A673 (cell line): ENCODE results near the gene OLFM4. TPM values are rescaled to one million over a fixed set of nuclear protein-coding genes. Genes with fewer than 3 reads are reported as not detected.

Experiments
- BruUV-seq: library from RNA; stranded (reverse); fragments of 400-500 nt; replicated peaks from 2 replicates; lab custom pipeline; 2021; lab: Mats Ljungman, UMichigan
- CTCF ChIA-PET: fragments of 300-600 bp; sonication (Branson Sonifier 250); formaldehyde crosslinking; loops from one replicate; lab custom pipeline; 2022; ENCODE audit warnings: antibody characterized with exemption; lab: Charles Lee
- POLR2A ChIA-PET: fragments of 300-600 bp; sonication (Branson Sonifier 250); formaldehyde crosslinking; loops from one replicate; lab custom pipeline; 2022; ENCODE audit warnings: antibody characterized with exemption; ENCODE audit not compliant: low non-redundant PET; lab: Charles Lee
- DNase-seq: peaks from one replicate; pipeline ENCODE4 v3.0.0-alpha.2; 2015; ENCODE audit warnings: low spot score
- H3K27ac ChIP-seq: fragments of 200-600 bp; sonication (generic); 2 replicates; pipeline ENCODE4 v1.5.1; 2016; ENCODE audit warnings: mixed run types, low read depth, mild to moderate bottlenecking, mixed read lengths, antibody characterized with exemption, low read length; ENCODE audit not compliant: poor library complexity, severe bottlenecking
- H3K27me3 ChIP-seq: fragments of 200-600 bp; sonication (generic); replicated peaks from 2 replicates; pipeline ENCODE4 v1.6.1; 2017; ENCODE audit warnings: mixed run types, low read depth, mild to moderate bottlenecking, mixed read lengths, antibody characterized with exemption, low read length; ENCODE audit not compliant: insufficient read depth, poor library complexity
- H3K36me3 ChIP-seq: fragments of 200-600 bp; sonication (generic); 2 replicates; pipeline ENCODE4 v1.6.1; 2016; ENCODE audit warnings: mixed run types, mild to moderate bottlenecking, mixed read lengths, antibody characterized with exemption, low read length; ENCODE audit not compliant: insufficient read depth, poor library complexity, severe bottlenecking
- H3K4me1 ChIP-seq: fragments of 200-600 bp; sonication (generic); 2 replicates; pipeline ENCODE4 v1.6.1; 2017; ENCODE audit warnings: mixed run types, mild to moderate bottlenecking, mixed read lengths, antibody characterized with exemption, low read length; ENCODE audit not compliant: insufficient read depth, poor library complexity, severe bottlenecking
- H3K4me3 ChIP-seq: fragments of 200-600 bp; sonication (generic); 2 replicates; pipeline ENCODE4 v1.5.1; 2016; ENCODE audit warnings: low read depth, mixed run types, mild to moderate bottlenecking, mixed read lengths, low read length; ENCODE audit not compliant: poor library complexity, severe bottlenecking
- H3K9me3 ChIP-seq: fragments of 200-600 bp; sonication (generic); 2 replicates; pipeline ENCODE4 v1.6.1; 2016; ENCODE audit warnings: mixed run types, low read depth, mild to moderate bottlenecking, mixed read lengths, antibody characterized with exemption, low read length; ENCODE audit not compliant: poor library complexity, severe bottlenecking
- CTCF ChIP-seq: fragments of 300-800, 200-600 bp; sonication (generic); conservative IDR thresholded peaks from 2 replicates; pipeline ENCODE4 v1.5.1; 2017; ENCODE audit warnings: low read depth, mild to moderate bottlenecking, antibody characterized with exemption, low read length, moderate library complexity, mixed read lengths
- EZH2 ChIP-seq: fragments of 200-600 bp; sonication (generic); IDR thresholded peaks from 2 replicates; pipeline ENCODE4 v1.6.1; 2017; ENCODE audit warnings: borderline replicate concordance, low read depth, mild to moderate bottlenecking, mixed read lengths, antibody characterized with exemption, low read length; ENCODE audit not compliant: poor library complexity, severe bottlenecking
- intact Hi-C: fragments of 100-400 bp; cut with micrococcal nuclease; formaldehyde crosslinking; loops from one replicate; pipeline ENCODE4 v1.10.0; 2022; ENCODE audit not compliant: unreplicated experiment
- total RNA-seq: library from RNA; stranded (reverse); gene quantifications from 2 replicates; pipeline ENCODE4 v1.2.3, GENCODE V29; 2021

The OLFM4 gene
- total RNA-seq, 1 experiment from 2014 or later, result not detected

- DNase-seq, result no peak
- no peaks in the 10 kb centered on the region for H3K4me1 ChIP-seq
- POLR2A ChIA-PET, result interaction anchor here (0.6 kb wide), 1 partner anchor 11 kb away, joined by 8 read pairs; no protein-coding TSS in a partner anchor
- CTCF ChIA-PET, result no interaction called here
- no peaks in the 10 kb centered on the region for H3K36me3 ChIP-seq
- no peaks in the 10 kb centered on the region for H3K9me3 ChIP-seq
- peaks cover 17% of the 10 kb centered on the region for H3K27me3 ChIP-seq
- intact Hi-C loops, result no loop called here
- BruUV-seq, result no TSS peak
- TF ChIP-seq CTCF (no peak), EZH2 (no peak)
- H3K27ac ChIP-seq, result no peak overlapping the region
- H3K4me3 ChIP-seq, result no peak overlapping the region
Measured at GRCh38 chr13:53089951-53090350, 61.3 kb downstream of the OLFM4 start.

GRCh38 chr13:53090461-53090860 is 61.8 kb downstream of the OLFM4 start:
- intact Hi-C loops, result no loop called here
- TF ChIP-seq EZH2 (no peak), CTCF (no peak)
- BruUV-seq, result no TSS peak
- Histone ChIP-seq H3K4me3 (no peak overlapping the region), H3K36me3 (no peaks in the 10 kb centered on the region), H3K27me3 (peaks cover 17% of the 10 kb centered on the region), H3K27ac (no peak overlapping the region), H3K4me1 (no peaks in the 10 kb centered on the region), H3K9me3 (no peaks in the 10 kb centered on the region)
- no peak for DNase-seq
- ChIA-PET CTCF (no interaction called here), POLR2A (no interaction called here)

GRCh38 chr13:53092931-53093330 is 64.3 kb downstream of the OLFM4 start:
- no peaks in the 10 kb centered on the region for H3K4me1 ChIP-seq
- intact Hi-C loops, result no loop called here
- no peak for DNase-seq
- ChIA-PET POLR2A (no interaction called here), CTCF (no interaction called here)
- peaks cover 4% of the 10 kb centered on the region for H3K27me3 ChIP-seq
- H3K36me3 ChIP-seq, result no peaks in the 10 kb centered on the region
- no peak overlapping the region for H3K4me3 ChIP-seq
- no peak overlapping the region for H3K27ac ChIP-seq
- no peaks in the 10 kb centered on the region for H3K9me3 ChIP-seq
- no TSS peak for BruUV-seq
- TF ChIP-seq EZH2 (no peak), CTCF (no peak)
